ENCODE results near the gene GNG12.

Gene GNG12

GRCh38 chr1:67700692-67701410 is 132.4 kb downstream of the GNG12 start:
- Mint-ChIP-seq H3K27ac (peak overlapping the region; percentile 16), H3K9me3 (no peaks in the 10 kb centered on the region), H3K4me1 (peaks cover 20% of the 10 kb centered on the region), H3K36me3 (ENCODE audit: low read depth) (no peaks in the 10 kb centered on the region), H3K4me3 (no peak overlapping the region), H3K27me3 (no peaks in the 10 kb centered on the region)
- DNase-seq = peak; percentile 34
- ATAC-seq = peak; percentile 98

GRCh38 chr1:67700220-67700619 is 133.0 kb downstream of the GNG12 start:
- ATAC-seq (no peak), DNase-seq (no peak)
- Mint-ChIP-seq H3K27me3 (no peaks in the 10 kb centered on the region), H3K36me3 (ENCODE audit: low read depth) (no peaks in the 10 kb centered on the region), H3K4me1 (peaks cover 22% of the 10 kb centered on the region), H3K4me3 (no peak overlapping the region), H3K27ac (peak overlapping the region; percentile 16), H3K9me3 (no peaks in the 10 kb centered on the region)

GRCh38 chr1:67696708-67697107 is 136.6 kb downstream of the GNG12 start:
- H3K36me3 Mint-ChIP-seq (ENCODE audit: low read depth) = no peaks in the 10 kb centered on the region
- no peaks in the 10 kb centered on the region for H3K27me3 Mint-ChIP-seq
- DNase-seq = no peak
- H3K27ac Mint-ChIP-seq = no peak overlapping the region
- no peak overlapping the region for H3K4me3 Mint-ChIP-seq
- no peaks in the 10 kb centered on the region for H3K9me3 Mint-ChIP-seq
- no peak for ATAC-seq
- H3K4me1 Mint-ChIP-seq = peaks cover 22% of the 10 kb centered on the region

- Mint-ChIP-seq H3K36me3 (ENCODE audit: low read depth) (no peaks in the 10 kb centered on the region), H3K4me3 (no peak overlapping the region), H3K27ac (no peak overlapping the region), H3K4me1 (peaks cover 15% of the 10 kb centered on the region), H3K27me3 (no peaks in the 10 kb centered on the region), H3K9me3 (no peaks in the 10 kb centered on the region)
- no peak for ATAC-seq
- DNase-seq = no peak
Observed at GRCh38 chr1:67695963-67696362, 137.3 kb downstream of the GNG12 start.

GRCh38 chr1:67691712-67692111 is 141.6 kb downstream of the GNG12 start:
- peaks cover 17% of the 10 kb centered on the region for H3K4me1 Mint-ChIP-seq
- H3K36me3 Mint-ChIP-seq (ENCODE audit: low read depth) = peaks cover 18% of the 10 kb centered on the region
- no peaks in the 10 kb centered on the region for H3K9me3 Mint-ChIP-seq
- ATAC-seq (no peak), DNase-seq (no peak)
- no peaks in the 10 kb centered on the region for H3K27me3 Mint-ChIP-seq
- no peak overlapping the region for H3K4me3 Mint-ChIP-seq
- H3K27ac Mint-ChIP-seq = no peak overlapping the region

GRCh38 chr1:67690411-67690810 is 142.9 kb downstream of the GNG12 start:
- peaks cover 21% of the 10 kb centered on the region for H3K36me3 Mint-ChIP-seq (ENCODE audit: low read depth)
- ATAC-seq (no peak), DNase-seq (no peak)
- no peak overlapping the region for H3K27ac Mint-ChIP-seq
- H3K4me1 Mint-ChIP-seq = peaks cover 17% of the 10 kb centered on the region
- no peaks in the 10 kb centered on the region for H3K9me3 Mint-ChIP-seq
- H3K27me3 Mint-ChIP-seq = no peaks in the 10 kb centered on the region
- no peak overlapping the region for H3K4me3 Mint-ChIP-seq

- DNase-seq (no peak), ATAC-seq (no peak)
- Mint-ChIP-seq H3K36me3 (ENCODE audit: low read depth) (peaks cover 22% of the 10 kb centered on the region), H3K4me3 (no peak overlapping the region), H3K27me3 (no peaks in the 10 kb centered on the region), H3K4me1 (peaks cover 19% of the 10 kb centered on the region), H3K9me3 (no peaks in the 10 kb centered on the region), H3K27ac (no peak overlapping the region)
Observed at GRCh38 chr1:67690018-67690363, 143.3 kb downstream of the GNG12 start.

- H3K27me3 Mint-ChIP-seq = no peaks in the 10 kb centered on the region
- H3K9me3 Mint-ChIP-seq = no peaks in the 10 kb centered on the region
- no peak overlapping the region for H3K27ac Mint-ChIP-seq
- H3K36me3 Mint-ChIP-seq (ENCODE audit: low read depth) = peaks cover 23% of the 10 kb centered on the region
- H3K4me1 Mint-ChIP-seq = peaks cover 24% of the 10 kb centered on the region
- ATAC-seq = no peak
- no peak for DNase-seq
- H3K4me3 Mint-ChIP-seq = no peak overlapping the region
Observed at GRCh38 chr1:67689267-67690017, 143.8 kb downstream of the GNG12 start.

GRCh38 chr1:67688526-67689219 is 144.6 kb downstream of the GNG12 start:
- no peak for DNase-seq
- Mint-ChIP-seq H3K27me3 (no peaks in the 10 kb centered on the region), H3K36me3 (ENCODE audit: low read depth) (peaks cover 23% of the 10 kb centered on the region), H3K27ac (no peak overlapping the region), H3K9me3 (no peaks in the 10 kb centered on the region), H3K4me1 (peaks cover 32% of the 10 kb centered on the region), H3K4me3 (no peak overlapping the region)
- ATAC-seq = no peak

- DNase-seq (no peak), ATAC-seq (no peak)
- H3K9me3 Mint-ChIP-seq = no peaks in the 10 kb centered on the region
- peak overlapping the region; percentile 13 for H3K27ac Mint-ChIP-seq
- peaks cover 42% of the 10 kb centered on the region for H3K4me1 Mint-ChIP-seq
- peaks cover 23% of the 10 kb centered on the region for H3K36me3 Mint-ChIP-seq (ENCODE audit: low read depth)
- no peaks in the 10 kb centered on the region for H3K27me3 Mint-ChIP-seq
- peak overlapping the region; percentile 46 for H3K4me3 Mint-ChIP-seq
Observed at GRCh38 chr1:67687649-67688048, 145.6 kb downstream of the GNG12 start.

GRCh38 chr1:67687198-67687545 is 146.1 kb downstream of the GNG12 start:
- Mint-ChIP-seq H3K36me3 (ENCODE audit: low read depth) (peaks cover 23% of the 10 kb centered on the region), H3K27ac (peak overlapping the region; percentile 95), H3K4me1 (peaks cover 45% of the 10 kb centered on the region), H3K9me3 (no peaks in the 10 kb centered on the region), H3K27me3 (no peaks in the 10 kb centered on the region), H3K4me3 (peak overlapping the region; percentile 92)
- no peak for ATAC-seq
- no peak for DNase-seq

GRCh38 chr1:67686267-67687197 is 146.7 kb downstream of the GNG12 start:
- Mint-ChIP-seq H3K9me3 (no peaks in the 10 kb centered on the region), H3K4me1 (peaks cover 48% of the 10 kb centered on the region), H3K27me3 (no peaks in the 10 kb centered on the region), H3K4me3 (peak overlapping the region; percentile 92), H3K27ac (peak overlapping the region; percentile 95), H3K36me3 (ENCODE audit: low read depth) (peaks cover 23% of the 10 kb centered on the region)
- ATAC-seq (peak; percentile 55), DNase-seq (peak; percentile 60)

GRCh38 chr1:67685558-67686266 is 147.6 kb downstream of the GNG12 start:
- Mint-ChIP-seq H3K4me1 (peaks cover 48% of the 10 kb centered on the region), H3K4me3 (peak overlapping the region; percentile 92), H3K36me3 (ENCODE audit: low read depth) (peaks cover 23% of the 10 kb centered on the region), H3K9me3 (no peaks in the 10 kb centered on the region), H3K27ac (peak overlapping the region; percentile 95), H3K27me3 (no peaks in the 10 kb centered on the region)
- ATAC-seq (no peak), DNase-seq (peak; percentile 57)

Measured in activated naive CD8-positive, alpha-beta T cell treated with anti-CD3 and anti-CD28 coated beads, Interleukin-2, amount 50 U/mL, for 24 hours (primary cell).